Dedifferentiated amniotic fluid mesenchymal stem cell (primary cell): ENCODE measurements around the gene NCK2.

Experiments used
- DNase-seq: peaks from one replicate; pipeline ENCODE4 v3.0.0-alpha.2; 2016; ENCODE audit errors: extremely low spot score

NCK2 gene

DNA sequence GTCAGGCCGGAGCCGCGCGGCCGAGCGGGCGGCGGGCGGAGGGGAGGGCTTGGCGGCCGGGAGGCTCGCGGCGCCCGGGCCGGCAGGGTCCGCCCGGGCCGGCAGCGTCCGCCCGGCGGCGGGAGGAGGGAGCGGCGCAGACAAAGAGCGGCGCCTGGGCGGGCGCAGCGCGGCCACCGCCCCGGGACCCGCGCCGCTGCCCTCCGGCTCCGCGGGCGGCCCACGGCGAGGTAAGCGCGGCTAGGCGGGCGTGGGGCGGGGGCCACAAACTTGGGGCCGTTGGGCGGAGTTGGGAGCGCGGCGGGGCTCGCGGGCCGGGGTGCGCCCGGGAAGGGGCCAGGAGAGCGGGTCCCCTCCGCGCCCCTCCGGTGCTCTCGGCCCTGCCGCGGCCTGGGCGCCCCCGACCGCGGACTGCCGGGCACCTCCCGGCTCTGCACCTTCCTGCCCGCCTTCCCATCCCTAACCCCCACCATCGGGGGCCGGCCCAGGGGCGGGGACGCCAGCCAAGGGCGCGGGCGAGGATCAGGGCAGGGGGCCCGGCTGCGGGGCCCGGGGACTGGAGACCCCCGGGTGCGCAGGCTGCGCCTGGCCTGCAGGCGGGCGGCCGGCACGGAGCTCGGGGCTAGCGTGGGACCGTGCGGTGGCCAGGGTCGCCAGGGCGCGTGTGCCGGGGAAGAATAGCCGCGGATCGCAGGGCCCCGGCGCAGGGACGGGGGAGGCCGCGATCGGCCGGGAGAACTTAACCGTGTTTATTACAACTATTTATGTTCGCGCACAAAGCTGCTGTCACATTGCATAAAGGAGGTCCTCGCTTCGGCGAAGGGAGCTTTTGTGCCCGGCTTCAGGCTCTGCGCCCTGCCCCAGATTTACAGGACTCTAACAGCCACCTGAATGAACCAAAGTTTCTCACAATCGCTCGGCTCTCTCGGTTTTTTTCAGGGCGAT, at the start of gene NCK2:
Gene NCK2 (plus strand): TSS at position 4 of the 945 bp plus-strand sequence. CDS start 110,152 bp downstream, outside the sequence.
- DNase-seq: peak; percentile 28

DNA sequence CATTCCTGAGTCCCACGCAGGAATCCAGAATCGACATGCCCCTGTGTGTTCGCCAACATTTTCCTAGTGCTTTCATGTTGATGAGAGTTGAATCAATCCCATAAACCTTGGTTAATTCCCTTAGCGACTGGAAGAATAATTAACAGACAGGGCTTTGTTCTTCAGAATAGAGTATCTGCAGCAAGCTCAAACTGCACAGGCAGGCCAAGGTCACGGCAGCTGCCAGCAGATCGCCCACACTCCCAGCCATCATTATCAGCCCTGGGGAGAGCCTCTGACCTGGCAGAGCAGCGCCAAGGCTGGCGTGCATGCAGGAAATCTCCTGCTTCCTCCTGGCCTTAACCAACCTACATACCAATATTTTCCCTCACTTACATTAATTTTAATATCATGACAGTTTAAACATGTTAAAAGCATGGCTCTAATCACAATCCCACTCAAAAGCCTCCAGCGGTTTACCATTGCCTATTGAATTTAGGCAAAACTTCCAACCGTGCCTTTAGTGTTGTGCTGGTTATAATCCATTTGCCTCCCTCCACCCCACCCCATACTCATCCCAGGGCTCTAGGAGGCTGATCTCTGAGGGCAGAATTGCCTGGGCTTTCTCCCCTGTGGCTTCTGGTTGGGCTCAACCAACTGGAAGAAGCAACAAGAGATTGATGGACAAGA, 46.8 kb upstream of the NCK2 start:
- DNase-seq: no peak

DNA sequence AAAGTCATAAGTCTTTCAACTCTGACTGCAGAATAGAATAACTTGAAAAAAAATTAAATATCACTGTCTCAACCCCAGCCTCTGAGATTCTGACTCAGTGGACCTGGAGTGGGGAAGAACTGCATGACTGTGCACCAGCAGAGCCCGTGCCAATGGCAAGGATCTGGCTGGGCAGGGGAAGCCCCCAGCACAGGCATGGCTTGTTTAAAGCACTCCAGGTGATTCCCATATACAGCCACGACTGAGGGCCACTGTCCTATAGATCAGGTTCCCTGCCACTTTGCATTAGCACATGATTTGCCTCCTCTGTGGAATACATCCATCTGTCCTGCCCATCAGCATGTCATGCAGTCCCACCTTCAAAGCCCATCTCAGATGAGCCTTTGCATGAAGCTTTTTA, 45.9 kb upstream of the NCK2 start:
- DNase-seq: no peak

DNA sequence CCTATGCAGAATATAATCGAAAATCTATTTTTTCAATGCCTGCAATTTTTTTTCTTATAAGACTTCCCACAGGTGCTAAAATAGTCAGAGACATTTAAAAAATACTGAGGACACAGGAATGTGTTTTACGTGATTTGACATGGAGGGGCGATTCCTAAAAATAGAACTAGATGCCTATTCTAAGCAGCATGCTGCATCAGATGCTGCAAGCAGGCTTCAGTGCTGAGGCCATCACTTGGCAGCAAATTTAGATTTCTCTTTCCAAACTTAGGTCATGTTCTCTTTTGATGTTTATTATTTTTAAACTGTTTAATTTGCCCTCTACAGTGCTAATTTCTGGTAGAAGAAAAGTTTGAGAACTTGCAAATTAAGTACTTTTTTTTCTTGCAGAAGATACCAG, 43.7 kb upstream of the NCK2 start:
- DNase-seq: no peak

DNA sequence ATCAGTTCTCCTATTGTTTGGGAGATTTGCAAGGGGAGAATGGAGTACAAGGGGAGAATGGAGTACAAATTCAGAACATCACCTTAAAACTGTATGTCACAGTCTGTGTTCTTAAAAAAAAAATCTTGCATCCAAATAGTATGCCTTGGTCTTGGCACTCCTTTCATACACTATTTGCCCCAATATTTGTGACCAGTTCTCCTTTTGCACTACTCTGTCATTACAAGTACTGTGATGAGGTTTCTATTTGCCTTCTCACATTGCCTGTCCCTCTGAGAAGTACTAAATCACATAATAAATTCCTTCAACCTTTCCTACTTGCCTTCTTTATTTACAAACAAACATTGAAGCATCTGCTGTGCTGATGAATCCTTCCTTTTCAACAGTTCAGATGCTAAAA, 36.0 kb upstream of the NCK2 start:
- DNase-seq: no peak

DNA sequence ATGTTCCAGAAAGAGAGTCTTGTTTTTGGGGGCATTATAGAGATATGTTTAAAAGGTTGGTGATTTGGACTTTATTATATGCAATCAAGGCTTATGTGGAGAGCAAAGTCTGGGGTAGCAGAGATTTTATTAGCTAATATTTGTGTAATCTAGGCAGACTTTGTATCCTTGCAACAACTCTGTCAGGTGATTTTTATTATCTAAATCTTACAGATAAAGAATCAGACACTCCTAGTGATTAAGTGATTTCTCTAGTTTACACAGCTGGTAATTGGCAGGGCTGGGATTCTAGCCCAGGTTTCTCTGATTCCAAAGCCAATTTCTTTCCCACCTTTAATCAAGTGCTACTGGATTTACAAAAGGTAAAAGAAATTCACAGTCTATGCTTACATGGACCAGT, 33.3 kb upstream of the NCK2 start:
- DNase-seq: no peak

DNA sequence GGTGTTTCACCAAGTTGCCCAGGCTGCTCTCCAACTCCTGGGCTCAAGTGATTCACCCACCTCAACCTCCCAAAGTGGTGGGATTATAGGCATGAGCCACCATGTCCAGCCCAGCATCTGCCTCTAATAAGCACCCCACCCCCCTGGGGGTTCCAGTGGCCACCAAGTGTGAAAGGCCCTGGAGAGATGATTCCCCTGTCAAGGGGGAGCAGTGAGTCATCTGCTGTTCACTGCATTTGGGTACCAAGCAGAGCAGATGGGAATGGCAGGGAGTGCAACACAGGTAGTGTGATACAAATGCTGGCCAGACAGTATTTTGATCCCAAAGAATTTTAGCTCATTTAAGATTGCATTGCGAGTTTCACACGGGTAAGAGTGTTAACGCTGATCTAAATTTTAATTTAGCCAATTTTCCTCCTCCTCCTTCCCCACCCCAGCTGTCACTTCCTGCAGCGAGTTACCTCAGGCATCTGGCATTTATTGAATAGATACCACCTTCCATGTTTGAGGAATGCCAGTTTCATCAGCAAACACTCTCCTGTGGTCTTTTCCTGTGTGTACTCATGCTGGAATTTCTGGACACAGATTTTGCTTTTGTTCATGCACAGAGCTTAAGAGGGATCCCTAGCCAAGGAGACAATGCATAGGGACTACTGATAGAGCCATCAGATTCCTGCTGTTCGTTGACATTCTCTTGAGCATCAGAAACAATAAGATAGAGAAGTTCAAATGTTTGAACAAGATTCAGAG, 32.4 kb upstream of the NCK2 start:
- no peak for DNase-seq

DNA sequence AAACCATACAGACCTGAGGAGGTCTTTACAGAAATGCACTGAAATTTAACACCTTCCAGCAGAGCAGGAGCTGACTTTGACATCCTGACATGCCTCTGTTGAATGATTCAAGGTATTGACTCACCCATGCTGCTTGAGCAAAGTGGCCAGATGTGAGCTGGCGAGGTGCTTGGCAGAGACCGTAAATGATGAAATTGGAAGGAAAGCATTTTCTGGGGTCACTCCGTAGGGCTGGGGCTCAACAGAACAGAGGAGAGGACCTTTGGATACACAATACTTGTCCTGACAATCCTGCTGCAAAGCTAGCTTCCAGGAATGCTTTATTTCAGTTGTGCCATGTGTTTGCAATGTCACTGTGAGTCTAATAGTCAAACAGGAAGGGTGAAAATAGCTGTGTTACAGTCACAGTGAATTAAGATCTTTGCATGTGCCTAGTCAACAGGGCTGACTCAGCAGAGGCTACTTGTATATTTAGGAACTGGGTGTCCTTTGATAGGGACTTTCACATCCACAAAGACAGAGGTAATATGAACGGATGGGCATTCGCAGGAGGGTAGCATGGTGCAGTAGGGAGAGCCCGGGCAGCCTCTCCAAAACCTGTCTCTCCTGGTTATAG, 31.6 kb upstream of the NCK2 start:
- no peak for DNase-seq

DNA sequence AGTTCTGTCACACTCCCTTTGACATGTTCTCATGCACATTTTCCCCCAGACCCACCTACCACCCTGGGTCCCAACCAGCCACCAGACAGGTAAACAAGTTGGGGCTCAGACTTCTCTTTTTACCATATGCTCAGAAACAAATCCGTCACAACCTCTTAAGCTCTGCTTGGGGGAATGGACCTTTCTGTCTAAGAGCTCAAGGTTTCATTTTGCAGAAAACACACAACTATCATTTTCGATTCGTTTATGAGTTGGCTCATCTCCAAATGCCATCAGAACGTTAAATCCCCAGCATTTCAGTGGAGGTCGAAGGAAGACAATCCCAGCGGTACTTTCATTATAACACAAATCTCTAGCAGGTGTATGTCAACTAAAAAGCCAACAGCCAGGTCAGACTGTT, 30.6 kb upstream of the NCK2 start:
- no peak for DNase-seq

DNA sequence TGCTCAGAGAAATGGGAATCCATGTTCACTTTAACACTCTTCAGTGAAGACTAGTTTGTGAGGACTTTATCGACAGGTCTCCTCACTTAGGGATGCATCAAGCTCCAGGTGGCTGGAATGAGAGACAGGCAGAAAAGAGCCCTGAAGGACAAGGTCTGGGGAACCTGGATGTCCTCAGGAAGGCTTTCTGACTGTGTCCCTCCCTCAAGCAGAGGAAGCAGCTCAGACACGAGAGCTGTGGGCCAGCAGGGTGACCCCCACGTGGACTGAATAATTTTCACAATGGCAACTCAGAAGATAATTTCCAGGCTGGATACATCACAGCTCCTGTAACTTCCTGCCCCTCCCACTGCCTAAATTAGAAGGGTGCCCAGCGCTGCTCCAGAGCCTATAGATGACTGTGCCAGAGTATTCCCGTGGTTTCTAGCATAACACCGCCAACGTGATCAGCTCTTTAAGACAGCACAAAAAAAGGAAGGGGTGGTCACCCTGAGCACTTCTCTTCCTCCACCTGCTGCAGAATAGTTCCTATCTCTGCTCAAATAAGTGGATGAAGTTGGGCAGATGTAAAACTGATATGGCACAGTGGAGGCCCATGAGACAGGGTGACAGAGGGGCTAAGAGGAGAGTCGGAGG, 25.7 kb upstream of the NCK2 start:
- DNase-seq: no peak

DNA sequence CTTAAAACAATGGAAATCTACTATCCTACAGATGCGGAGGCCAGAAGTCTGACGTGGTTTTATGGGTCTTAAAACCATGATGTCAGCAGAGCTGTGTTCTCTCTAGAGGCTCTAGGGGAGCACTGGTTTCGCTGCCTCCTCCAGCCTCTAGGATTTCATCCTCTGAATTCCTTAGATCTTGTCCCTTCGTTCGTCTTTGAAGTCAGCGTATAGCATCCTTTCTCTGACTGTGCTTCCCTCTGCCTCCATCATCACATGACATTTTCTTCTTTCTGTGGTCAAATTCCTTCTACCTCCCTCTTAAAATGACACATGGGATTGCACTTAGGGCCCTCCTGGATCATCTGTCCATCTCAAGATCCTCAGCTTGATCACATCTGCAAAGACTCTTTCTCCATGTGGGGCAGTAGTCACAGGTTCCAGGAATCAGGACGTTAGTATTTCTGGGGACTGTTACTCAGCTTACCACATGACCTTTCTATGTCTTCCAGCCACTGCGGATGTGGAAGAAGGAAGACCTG, 22.7 kb upstream of the NCK2 start:
- DNase-seq: no peak

DNA sequence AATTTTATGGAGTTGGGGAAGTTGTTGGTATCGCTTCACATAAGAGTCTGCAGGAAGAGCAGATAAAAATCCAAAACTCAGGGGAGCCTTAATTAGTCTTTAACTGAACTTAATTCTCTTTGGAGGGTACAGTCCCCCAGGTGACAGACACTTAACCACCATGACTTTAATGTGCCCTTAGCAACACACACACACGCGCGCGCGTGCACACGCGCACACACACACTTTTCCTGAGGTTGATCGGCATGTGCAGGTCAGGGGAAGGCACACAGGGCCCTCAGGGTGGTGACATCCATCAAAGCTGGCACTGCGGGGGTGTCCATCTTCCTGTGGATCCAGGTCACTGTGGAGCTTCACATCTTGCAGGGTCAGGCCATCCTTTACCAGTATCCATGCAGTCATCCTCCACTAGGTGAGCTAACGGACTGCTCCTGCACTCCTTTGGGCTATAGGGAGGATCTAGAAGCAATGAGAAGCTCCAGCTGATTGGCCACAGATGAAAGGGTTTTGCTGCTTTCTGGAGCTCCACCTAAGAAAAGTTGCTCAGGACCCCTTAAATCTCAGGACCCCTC, 21.9 kb upstream of the NCK2 start:
- DNase-seq: no peak

DNA sequence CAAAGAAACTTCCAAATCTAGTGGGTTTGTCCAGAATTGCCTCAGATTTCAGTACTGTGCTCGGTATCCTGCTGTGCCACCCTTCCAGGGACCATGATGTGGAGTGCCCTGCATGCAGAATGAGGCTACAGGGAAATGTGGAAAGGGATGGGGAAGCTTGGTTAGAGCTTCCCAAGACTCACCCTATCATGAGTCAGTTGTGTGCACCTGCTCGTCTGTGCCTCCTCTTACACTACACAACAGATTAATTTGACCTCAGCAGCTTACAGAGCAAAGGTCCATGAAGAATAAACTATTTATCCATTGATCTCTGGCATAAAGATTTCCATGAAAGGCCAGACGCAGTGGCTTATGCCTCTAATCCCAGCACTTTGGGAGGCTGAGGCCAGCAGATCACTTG, 21.3 kb upstream of the NCK2 start:
- no peak for DNase-seq

DNA sequence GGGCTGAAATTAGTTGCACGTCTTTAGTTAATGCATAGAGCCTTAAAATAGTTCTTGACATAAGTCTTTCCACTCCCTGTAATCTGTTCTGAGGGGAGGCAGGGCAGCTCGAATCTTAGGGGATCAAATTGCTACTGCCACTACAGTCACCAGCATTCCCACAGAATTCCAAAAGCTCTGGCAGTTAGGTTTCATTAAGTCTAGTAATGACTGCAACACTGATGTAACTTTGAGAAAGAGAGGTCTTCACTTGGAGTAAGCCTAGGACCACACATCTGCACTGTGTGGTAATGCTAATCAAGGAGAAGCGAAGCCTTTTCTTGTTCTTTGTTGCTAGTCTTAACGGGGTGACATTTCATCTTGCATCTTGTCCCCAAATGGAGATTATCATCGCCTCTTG, 19.3 kb upstream of the NCK2 start:
- DNase-seq: peak; percentile 30

DNA sequence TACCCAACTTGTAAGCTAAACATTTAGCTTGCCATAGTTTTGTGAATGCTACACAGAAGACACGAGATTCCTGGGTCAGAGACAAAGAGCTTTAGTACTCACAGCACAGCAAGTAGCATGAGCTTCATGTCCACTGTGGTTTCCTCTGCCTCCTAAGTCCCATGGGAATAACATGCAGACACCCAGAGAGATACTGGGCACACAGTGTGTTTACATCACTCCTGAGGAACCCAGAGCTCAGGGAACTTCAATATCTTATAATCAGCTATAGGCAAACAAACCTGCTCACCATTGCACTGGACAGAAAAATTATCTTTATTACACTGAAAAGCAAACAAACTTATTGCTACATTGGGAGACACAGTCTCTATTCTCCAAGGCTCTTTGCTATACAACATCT, 14.5 kb upstream of the NCK2 start:
- no peak for DNase-seq

DNA sequence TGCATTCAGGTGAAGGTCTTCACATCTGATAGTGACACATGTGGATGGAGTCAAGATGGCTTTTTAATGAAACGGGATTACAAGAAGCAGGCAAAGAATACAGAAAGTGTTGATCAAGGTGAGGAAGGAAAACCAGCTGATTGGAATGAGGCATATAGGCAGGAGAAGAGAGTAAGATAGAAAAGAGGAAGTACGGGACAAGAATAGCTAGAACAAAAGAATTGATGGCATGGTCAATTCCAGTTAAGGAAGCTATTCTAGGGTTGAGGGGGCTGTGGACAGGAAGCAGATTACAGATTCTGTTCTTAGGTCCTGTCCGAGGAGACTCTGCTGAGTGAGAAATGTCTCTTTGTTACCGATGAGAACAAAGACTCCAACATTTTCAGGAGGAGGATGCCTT, 13.2 kb upstream of the NCK2 start:
- no peak for DNase-seq

DNA sequence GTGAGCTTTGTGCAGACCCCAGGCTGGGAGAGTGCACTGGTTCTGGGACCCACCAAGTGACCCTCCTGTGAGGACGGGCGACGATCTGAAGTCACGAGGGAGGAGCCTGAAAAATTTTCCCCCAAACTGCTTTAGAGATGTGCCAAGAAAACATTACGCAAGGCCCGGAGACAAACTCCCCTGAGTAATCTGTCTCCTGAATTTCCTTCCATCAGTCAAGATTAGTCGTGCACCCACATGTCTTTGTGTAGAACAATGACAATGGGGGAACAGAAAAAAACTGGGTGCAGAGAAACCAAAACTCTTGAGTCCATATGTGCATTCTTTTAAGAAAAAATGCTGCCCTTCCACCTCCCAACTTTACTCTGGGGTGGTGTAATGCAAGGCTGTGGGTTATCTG, 12.6 kb upstream of the NCK2 start:
- no peak for DNase-seq

DNA sequence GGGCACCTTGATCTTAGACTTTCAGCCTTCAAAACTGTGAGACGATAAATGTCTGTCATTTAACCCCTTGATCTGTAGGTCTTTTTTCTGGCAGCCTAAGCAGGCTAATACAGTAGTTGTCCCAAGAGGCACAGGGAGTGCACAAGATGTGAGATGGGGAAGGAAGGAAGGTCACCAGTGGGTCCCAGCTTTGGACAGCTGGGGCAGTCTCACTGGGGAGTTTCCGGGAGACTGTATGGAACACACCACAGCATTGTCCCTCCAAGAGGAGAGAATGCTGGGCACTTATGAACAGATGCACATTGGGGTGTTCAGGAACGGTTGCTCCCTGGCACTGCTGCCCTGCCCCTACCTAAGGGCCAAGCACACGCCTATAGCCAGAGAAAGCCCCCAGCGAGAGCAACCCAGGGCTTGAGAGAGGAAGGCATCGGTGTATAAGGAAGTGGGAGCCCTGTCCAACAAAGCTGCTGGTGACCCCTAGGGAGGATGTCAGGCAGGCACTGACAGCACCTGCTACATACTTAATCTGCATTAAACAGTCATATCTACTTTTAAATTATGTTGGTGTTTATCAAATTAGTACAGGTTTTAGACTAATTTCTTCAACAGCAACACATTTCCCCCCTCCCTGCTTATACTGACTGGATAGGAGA, 11.6 kb upstream of the NCK2 start:
- no peak for DNase-seq

DNA sequence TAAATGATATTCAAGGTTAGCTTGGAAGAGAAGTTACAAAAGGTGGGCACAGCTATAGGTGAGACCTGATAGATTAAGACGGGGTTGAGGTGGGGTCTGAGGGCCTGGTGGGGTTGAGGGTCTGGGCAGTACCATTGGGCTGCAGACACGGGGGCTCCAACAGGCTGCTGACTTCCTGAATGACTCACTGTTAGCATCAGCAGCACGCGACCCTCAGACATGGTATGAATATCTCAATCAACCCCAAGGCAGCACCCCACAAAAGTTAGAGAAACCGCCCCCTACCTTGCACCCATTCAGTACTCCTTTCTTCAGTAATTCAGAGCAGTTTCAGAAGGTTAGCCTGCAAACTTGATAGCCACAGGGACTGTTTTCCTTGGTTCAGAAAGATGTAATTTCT, 10.8 kb upstream of the NCK2 start:
- no peak for DNase-seq

DNA sequence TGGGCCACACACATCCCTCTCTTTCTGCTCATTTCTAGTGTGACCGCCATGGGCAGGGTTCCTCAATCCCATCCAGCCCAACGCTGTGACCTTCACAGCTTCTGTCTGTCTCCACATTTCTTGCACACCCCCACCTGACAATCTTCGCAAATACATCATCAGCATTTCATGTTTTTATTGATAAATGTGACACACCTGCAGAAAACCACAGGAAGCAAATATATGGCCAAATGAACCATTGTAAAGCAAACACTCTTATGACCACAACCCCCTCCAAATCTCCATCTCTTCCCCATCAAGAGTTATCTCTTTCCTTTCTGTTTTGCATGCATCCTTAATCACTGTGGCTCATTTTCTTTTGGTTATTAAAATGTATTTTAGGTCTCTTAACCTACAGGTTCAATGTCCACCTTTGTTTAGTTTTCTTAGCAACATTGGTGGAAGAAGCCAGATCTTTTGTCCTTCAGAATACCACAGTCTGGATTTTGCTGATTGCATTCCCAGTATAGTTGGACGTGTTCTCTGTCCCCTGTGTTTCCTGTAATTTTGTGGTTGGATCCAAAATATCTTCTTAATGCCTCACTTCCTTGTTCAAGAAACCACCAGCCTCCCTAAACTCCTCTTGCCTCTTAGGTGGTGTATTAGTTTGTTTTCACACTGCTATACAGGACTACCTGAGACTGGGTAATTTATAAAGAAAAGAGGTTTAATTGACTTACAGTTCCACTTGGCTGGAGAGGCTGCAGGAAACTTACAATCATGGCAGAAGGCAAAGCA, 9.8 kb upstream of the NCK2 start:
- DNase-seq: no peak
